IMR-90 (cell line): ENCODE results near the gene RBFOX1. TPM values are rescaled to one million over a fixed set of nuclear protein-coding genes. Genes with fewer than 3 reads are reported as not detected.

ENCODE experiments used
- ATAC-seq: fragments of 200-7000 bp; cut with Tn5 transposase; 2 replicates; pipeline ENCODE4 v1.9.1; 2020; ENCODE audit warnings: low read depth, mild to moderate bottlenecking, moderate library complexity
- BruUV-seq: library from RNA; stranded (reverse); fragments of 400-500 nt; replicated peaks from 2 replicates; lab custom pipeline; 2021; lab: Mats Ljungman, UMichigan
- CTCF ChIA-PET: fragments of 300-600 bp; formaldehyde crosslinking; extraction: SDS; loops from one replicate; lab custom pipeline; 2021; ENCODE audit warnings: antibody characterized with exemption; lab: Yijun Ruan, JAX
- POLR2A ChIA-PET: fragments of 300-600 bp; sonication (Branson Sonifier 250); formaldehyde crosslinking; loops from one replicate; lab custom pipeline; 2022; ENCODE audit warnings: antibody characterized with exemption; ENCODE audit not compliant: unreplicated experiment; lab: Charles Lee
- DNase-seq: peaks from one replicate; pipeline ENCODE4 v3.0.0; 2013
- H2AFZ ChIP-seq: replicated peaks from 2 replicates; pipeline ENCODE3; 2013; ENCODE audit warnings: low read length, mild to moderate bottlenecking; ENCODE audit not compliant: poor library complexity
- H2AK5ac ChIP-seq: 2 replicates; pipeline ENCODE4 v1.6.1; 2013; ENCODE audit warnings: low read depth, low read length, inconsistent platforms
- H2AK9ac ChIP-seq: replicated peaks from 2 replicates; pipeline ENCODE3; 2013; ENCODE audit warnings: mild to moderate bottlenecking, low read depth, low read length, moderate library complexity; ENCODE audit not compliant: poor library complexity
- H2BK120ac ChIP-seq: 2 replicates; pipeline ENCODE4 v1.6.1; 2013; ENCODE audit warnings: low read depth, low read length, inconsistent platforms
- H2BK15ac ChIP-seq: 3 replicates; pipeline ENCODE4 v1.6.1; 2013; ENCODE audit warnings: low read depth, low read length, inconsistent platforms
- H2BK20ac ChIP-seq: 2 replicates; pipeline ENCODE4 v1.6.1; 2013; ENCODE audit warnings: low read depth, mild to moderate bottlenecking, inconsistent platforms, low read length, moderate library complexity
- H2BK5ac ChIP-seq: 2 replicates; pipeline ENCODE4 v1.6.1; 2013; ENCODE audit warnings: mild to moderate bottlenecking, low read depth, low read length, inconsistent platforms; ENCODE audit not compliant: poor library complexity, severe bottlenecking
- H3K14ac ChIP-seq: replicated peaks from 2 replicates; pipeline ENCODE4 v1.6.1; 2013; ENCODE audit warnings: low read depth, low read length, inconsistent platforms
- H3K18ac ChIP-seq: 2 replicates; pipeline ENCODE4 v1.6.1; 2013; ENCODE audit warnings: low read depth, low read length, control low read depth
- H3K23ac ChIP-seq: 2 replicates; pipeline ENCODE4 v1.6.1; 2013; ENCODE audit warnings: low read depth, low read length, inconsistent platforms
- H3K27ac ChIP-seq: 2 replicates; pipeline ENCODE4 v1.5.1; 2013; ENCODE audit warnings: mild to moderate bottlenecking, control low read depth, low read length; ENCODE audit not compliant: insufficient read depth
- H3K27me3 ChIP-seq: 2 replicates; pipeline ENCODE4 v1.6.1; 2013; ENCODE audit warnings: low read length; ENCODE audit not compliant: control insufficient read depth, insufficient read depth
- H3K36me3 ChIP-seq: 2 replicates; pipeline ENCODE4 v1.6.1; 2013; ENCODE audit warnings: low read length, mixed read lengths; ENCODE audit not compliant: control insufficient read depth, insufficient read depth
- H3K4ac ChIP-seq: 2 replicates; pipeline ENCODE4 v1.6.1; 2013; ENCODE audit warnings: low read depth, low read length, inconsistent platforms
- H3K4me1 ChIP-seq: 2 replicates; pipeline ENCODE4 v1.6.1; 2013; ENCODE audit warnings: low read length, mixed read lengths; ENCODE audit not compliant: control insufficient read depth, insufficient read depth
- H3K4me2 ChIP-seq: 2 replicates; pipeline ENCODE4 v1.6.1; 2013; ENCODE audit warnings: low read depth, mild to moderate bottlenecking, control low read depth, low read length, moderate library complexity
- H3K4me3 ChIP-seq: 2 replicates; pipeline ENCODE4 v1.5.1; 2013; ENCODE audit warnings: low read depth, mild to moderate bottlenecking, control low read depth, low read length, moderate library complexity; ENCODE audit not compliant: insufficient read depth
- H3K56ac ChIP-seq: 2 replicates; pipeline ENCODE4 v1.6.1; 2013; ENCODE audit warnings: low read length, inconsistent platforms; ENCODE audit not compliant: insufficient read depth; ENCODE audit errors: extremely low read depth
- H3K79me1 ChIP-seq, 2 experiments: 2 replicates each; pipeline ENCODE4 v1.6.1; 2013; ENCODE audit warnings: low read length in 2 of 2, inconsistent platforms in 1 of 2, low read depth in 1 of 2
- H3K9ac ChIP-seq: 2 replicates; pipeline ENCODE4 v1.6.1; 2013; ENCODE audit warnings: low read depth, low read length, control low read depth
- H3K9me1 ChIP-seq: 2 replicates; pipeline ENCODE4 v1.6.1; 2013; ENCODE audit warnings: low read length, inconsistent platforms; ENCODE audit not compliant: insufficient read depth
- H3K9me3 ChIP-seq: 2 replicates; pipeline ENCODE4 v1.6.1; 2013; ENCODE audit warnings: low read length; ENCODE audit not compliant: control insufficient read depth, insufficient read depth
- H4K20me1 ChIP-seq: 2 replicates; pipeline ENCODE4 v1.6.1; 2013; ENCODE audit warnings: low read length, inconsistent platforms; ENCODE audit not compliant: insufficient read depth
- H4K5ac ChIP-seq: 2 replicates; pipeline ENCODE4 v1.6.1; 2013; ENCODE audit warnings: mild to moderate bottlenecking, low read depth, low read length, control low read depth
- H4K8ac ChIP-seq, 2 experiments: 2 replicates each; pipeline ENCODE4 v1.6.1; 2013; ENCODE audit warnings: low read depth in 2 of 2, low read length in 2 of 2, control low read depth in 1 of 2, inconsistent platforms in 1 of 2
- H4K91ac ChIP-seq: 2 replicates; pipeline ENCODE4 v1.6.1; 2013; ENCODE audit warnings: low read depth, low read length, inconsistent platforms; ENCODE audit not compliant: insufficient read depth
- BHLHE40 ChIP-seq: fragments of 150-350 bp; IDR thresholded peaks from 2 replicates; pipeline ENCODE4 v1.6.1; 2016; ENCODE audit warnings: mild to moderate bottlenecking, low read depth, low read length
- CEBPB ChIP-seq: IDR thresholded peaks from 2 replicates; pipeline ENCODE4 v1.6.1; 2012; ENCODE audit warnings: low read depth, low read length, improper control_type of control experiment
- CHD1 ChIP-seq: IDR thresholded peaks from 2 replicates; pipeline ENCODE4 v1.6.1; 2012; ENCODE audit warnings: low read depth, low read length, improper control_type of control experiment
- FOS ChIP-seq: fragments of 150-350 bp; IDR thresholded peaks from 2 replicates; pipeline ENCODE4 v1.6.1; 2016; ENCODE audit warnings: low read depth, low read length
- MAFK ChIP-seq: IDR thresholded peaks from 2 replicates; pipeline ENCODE4 v1.6.1; 2012; ENCODE audit warnings: low read depth, low read length, improper control_type of control experiment
- MAZ ChIP-seq: IDR thresholded peaks from 2 replicates; pipeline ENCODE4 v1.6.1; 2012; ENCODE audit warnings: low read depth, mild to moderate bottlenecking, low read length, improper control_type of control experiment, moderate library complexity, borderline replicate concordance
- MXI1 ChIP-seq: IDR thresholded peaks from 2 replicates; pipeline ENCODE4 v1.6.1; 2012; ENCODE audit warnings: low read depth, mild to moderate bottlenecking, low read length, moderate library complexity, borderline replicate concordance
- NFE2L2 ChIP-seq: fragments of 150-350 bp; IDR thresholded peaks from 2 replicates; pipeline ENCODE4 v1.6.1; 2016; ENCODE audit warnings: low read depth, mild to moderate bottlenecking, low read length
- POLR2A ChIP-seq: IDR thresholded peaks from 2 replicates; pipeline ENCODE4 v1.6.1; 2012; ENCODE audit warnings: mild to moderate bottlenecking, low read depth, low read length
- RAD21 ChIP-seq: IDR thresholded peaks from 2 replicates; pipeline ENCODE4 v1.6.1; 2012; ENCODE audit warnings: low read length, improper control_type of control experiment
- RCOR1 ChIP-seq: IDR thresholded peaks from 2 replicates; pipeline ENCODE4 v1.6.1; 2012; ENCODE audit warnings: mild to moderate bottlenecking, low read length, improper control_type of control experiment; ENCODE audit not compliant: insufficient replicate concordance
- RFX5 ChIP-seq: IDR thresholded peaks from 2 replicates; pipeline ENCODE4 v1.8.0; 2012; ENCODE audit warnings: low read depth, mild to moderate bottlenecking, low read length, moderate library complexity
- SMC3 ChIP-seq: fragments of 150-350 bp; IDR thresholded peaks from 2 replicates; pipeline ENCODE4 v1.6.1; 2016; ENCODE audit warnings: low read depth, mild to moderate bottlenecking, antibody characterized with exemption, low read length, moderate library complexity
- WGBS, 2 experiments: methylation state at CpG; one replicate each; pipeline versions ENCODE4 v1.1.5 to v1.1.7; 2013; ENCODE audit warnings: missing lambda C conversion rate in 2 of 2; ENCODE audit not compliant: insufficient read length in 1 of 2; ENCODE audit errors: extremely low coverage in 2 of 2; 5-methylcytosine and 5-hydroxymethylcytosine counted together
- dilution Hi-C: fragments of 300-500 bp; cut with HindIII; formaldehyde crosslinking; loops from one replicate; pipeline ENCODE4 v1.14.3; 2018; ENCODE audit warnings: low sequenced_read_pairs; ENCODE audit not compliant: unreplicated experiment
- in situ Hi-C: fragments of 300-500 bp; cut with MboI; formaldehyde crosslinking; loops from 3 replicates; pipeline ENCODE4 v1.14.3; 2019; ENCODE audit warnings: low sequenced_read_pairs, inconsistent platforms, mixed read lengths
- intact Hi-C: fragments of 100-400 bp; cut with micrococcal nuclease; formaldehyde crosslinking; loops from 2 replicates; pipeline ENCODE4 v1.10.0; 2022
- polyA plus RNA-seq, 3 experiments: library from polyadenylated mRNA; depleted of rRNA; stranded (reverse); fragments of >200 nt; gene quantifications; 2 replicates each; pipeline ENCODE4 v1.2.3, GENCODE V29; 2012; ENCODE audit warnings: low replicate concordance in 1 of 3
- total RNA-seq: library from RNA; depleted of rRNA; stranded (reverse); fragments of >200 nt; gene quantifications from 2 replicates; pipeline ENCODE4 v1.2.3, GENCODE V29; 2012
- TF ChIP-seq, protein P1 (sequence below): conservative IDR thresholded peaks from 2 replicates; pipeline ENCODE4 v1.5.1; 2012; ENCODE audit warnings: mild to moderate bottlenecking, low read depth, low read length, improper control_type of control experiment
- TF ChIP-seq, protein P2 (sequence below): fragments of 150-350 bp; IDR thresholded peaks from 2 replicates; pipeline ENCODE4 v1.6.1; 2017; ENCODE audit warnings: mild to moderate bottlenecking, antibody characterized with exemption, low read length, low read depth
- TF ChIP-seq, protein P3 (sequence below): fragments of 150-350 bp; IDR thresholded peaks from 2 replicates; pipeline ENCODE4 v1.6.1; 2016; ENCODE audit warnings: low read depth, mild to moderate bottlenecking, low read length, moderate library complexity, borderline replicate concordance

RBFOX1 gene
- total and polyA plus RNA-seq, 2 of the 4 experiments (the other 2 are of a cell fraction), result not detected

DNA sequence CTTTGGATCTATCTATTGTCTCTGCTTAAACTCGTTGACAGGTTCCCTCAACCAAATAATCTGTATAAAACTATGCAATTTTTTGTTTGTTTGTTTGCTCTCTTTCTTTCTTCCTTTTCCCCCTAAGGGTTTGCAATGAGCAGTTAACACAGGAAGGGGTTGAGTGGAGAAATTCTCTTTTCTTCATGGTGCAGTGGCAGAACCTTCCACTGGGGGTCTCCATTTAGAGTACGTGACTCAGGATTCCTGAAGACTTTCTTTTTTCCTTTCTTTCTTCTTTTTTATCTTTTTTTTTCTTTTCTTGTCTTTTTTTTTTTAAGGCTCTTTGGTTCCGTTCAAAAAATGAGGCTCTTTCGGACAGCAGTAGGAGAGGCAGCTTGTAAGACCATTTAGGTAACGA lies 19.5 kb upstream of the RBFOX1 start:
- CTCF ChIA-PET, result no interaction called here
- no peak overlapping the region for H3K27ac ChIP-seq
- no peak overlapping the region for H3K23ac ChIP-seq
- H2AK5ac ChIP-seq, result no peak overlapping the region
- no peaks in the 10 kb centered on the region for H3K4me1 ChIP-seq
- DNase-seq, result no peak
- WGBS, 2 experiments, result no CpG with 5 or more reads among the region's 5 CpGs
- no TSS peak for BruUV-seq
- H3K4me2 ChIP-seq, result no peak overlapping the region
- no peaks in the 10 kb centered on the region for H3K36me3 ChIP-seq
- H3K4ac ChIP-seq, result no peak overlapping the region
- H4K8ac ChIP-seq, result no peak overlapping the region
- H4K91ac ChIP-seq, result no peak overlapping the region
- POLR2A ChIA-PET, result no interaction called here
- no peak overlapping the region for H3K18ac ChIP-seq
- no peak overlapping the region for H4K5ac ChIP-seq
- H2BK20ac ChIP-seq, result no peak overlapping the region
- in situ Hi-C loops (no loop called here), dilution Hi-C loops (no loop called here), intact Hi-C loops (no loop called here)
- no peak overlapping the region for H3K4me3 ChIP-seq
- no peak overlapping the region for H3K9ac ChIP-seq
- no peak overlapping the region for H3K14ac ChIP-seq
- H2BK5ac ChIP-seq, result no peak overlapping the region
- no peak overlapping the region for H2AK9ac ChIP-seq
- H4K20me1 ChIP-seq, result no peaks in the 10 kb centered on the region
- H2BK15ac ChIP-seq, result no peak overlapping the region
- no peak overlapping the region for H2AFZ ChIP-seq
- peaks cover 19% of the 10 kb centered on the region for H3K9me3 ChIP-seq
- no peak for ATAC-seq
- no peaks in the 10 kb centered on the region for H3K79me1 ChIP-seq
- no peaks in the 10 kb centered on the region for H3K9me1 ChIP-seq
- TF ChIP-seq, protein P1, sequence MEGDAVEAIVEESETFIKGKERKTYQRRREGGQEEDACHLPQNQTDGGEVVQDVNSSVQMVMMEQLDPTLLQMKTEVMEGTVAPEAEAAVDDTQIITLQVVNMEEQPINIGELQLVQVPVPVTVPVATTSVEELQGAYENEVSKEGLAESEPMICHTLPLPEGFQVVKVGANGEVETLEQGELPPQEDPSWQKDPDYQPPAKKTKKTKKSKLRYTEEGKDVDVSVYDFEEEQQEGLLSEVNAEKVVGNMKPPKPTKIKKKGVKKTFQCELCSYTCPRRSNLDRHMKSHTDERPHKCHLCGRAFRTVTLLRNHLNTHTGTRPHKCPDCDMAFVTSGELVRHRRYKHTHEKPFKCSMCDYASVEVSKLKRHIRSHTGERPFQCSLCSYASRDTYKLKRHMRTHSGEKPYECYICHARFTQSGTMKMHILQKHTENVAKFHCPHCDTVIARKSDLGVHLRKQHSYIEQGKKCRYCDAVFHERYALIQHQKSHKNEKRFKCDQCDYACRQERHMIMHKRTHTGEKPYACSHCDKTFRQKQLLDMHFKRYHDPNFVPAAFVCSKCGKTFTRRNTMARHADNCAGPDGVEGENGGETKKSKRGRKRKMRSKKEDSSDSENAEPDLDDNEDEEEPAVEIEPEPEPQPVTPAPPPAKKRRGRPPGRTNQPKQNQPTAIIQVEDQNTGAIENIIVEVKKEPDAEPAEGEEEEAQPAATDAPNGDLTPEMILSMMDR, result no peak
- no peak for TF ChIP-seq MAZ
- TF ChIP-seq MXI1, result no peak
- TF ChIP-seq NFE2L2, result no peak
- TF ChIP-seq FOS, result no peak
- TF ChIP-seq CEBPB, result no peak
- TF ChIP-seq RFX5, result no peak
- TF ChIP-seq, protein P2, sequence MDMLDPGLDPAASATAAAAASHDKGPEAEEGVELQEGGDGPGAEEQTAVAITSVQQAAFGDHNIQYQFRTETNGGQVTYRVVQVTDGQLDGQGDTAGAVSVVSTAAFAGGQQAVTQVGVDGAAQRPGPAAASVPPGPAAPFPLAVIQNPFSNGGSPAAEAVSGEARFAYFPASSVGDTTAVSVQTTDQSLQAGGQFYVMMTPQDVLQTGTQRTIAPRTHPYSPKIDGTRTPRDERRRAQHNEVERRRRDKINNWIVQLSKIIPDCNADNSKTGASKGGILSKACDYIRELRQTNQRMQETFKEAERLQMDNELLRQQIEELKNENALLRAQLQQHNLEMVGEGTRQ, result no peak
- no peak for TF ChIP-seq POLR2A
- TF ChIP-seq CHD1, result no peak
- no peak for TF ChIP-seq MAFK
- no peak for TF ChIP-seq RAD21
- TF ChIP-seq BHLHE40, result no peak
- no peak for TF ChIP-seq SMC3
- TF ChIP-seq RCOR1, result no peak
- TF ChIP-seq, protein P3, sequence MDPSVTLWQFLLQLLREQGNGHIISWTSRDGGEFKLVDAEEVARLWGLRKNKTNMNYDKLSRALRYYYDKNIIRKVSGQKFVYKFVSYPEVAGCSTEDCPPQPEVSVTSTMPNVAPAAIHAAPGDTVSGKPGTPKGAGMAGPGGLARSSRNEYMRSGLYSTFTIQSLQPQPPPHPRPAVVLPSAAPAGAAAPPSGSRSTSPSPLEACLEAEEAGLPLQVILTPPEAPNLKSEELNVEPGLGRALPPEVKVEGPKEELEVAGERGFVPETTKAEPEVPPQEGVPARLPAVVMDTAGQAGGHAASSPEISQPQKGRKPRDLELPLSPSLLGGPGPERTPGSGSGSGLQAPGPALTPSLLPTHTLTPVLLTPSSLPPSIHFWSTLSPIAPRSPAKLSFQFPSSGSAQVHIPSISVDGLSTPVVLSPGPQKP, result no peak
- no peak overlapping the region for H2BK120ac ChIP-seq
- no peaks in the 10 kb centered on the region for H3K27me3 ChIP-seq
- H3K56ac ChIP-seq, result no peak overlapping the region
